ENCODE measurements around the gene CCDC137.
A peak's percentile ranks its signal among the peaks of the same experiment; 100 is the strongest.

Gene CCDC137

DNA sequence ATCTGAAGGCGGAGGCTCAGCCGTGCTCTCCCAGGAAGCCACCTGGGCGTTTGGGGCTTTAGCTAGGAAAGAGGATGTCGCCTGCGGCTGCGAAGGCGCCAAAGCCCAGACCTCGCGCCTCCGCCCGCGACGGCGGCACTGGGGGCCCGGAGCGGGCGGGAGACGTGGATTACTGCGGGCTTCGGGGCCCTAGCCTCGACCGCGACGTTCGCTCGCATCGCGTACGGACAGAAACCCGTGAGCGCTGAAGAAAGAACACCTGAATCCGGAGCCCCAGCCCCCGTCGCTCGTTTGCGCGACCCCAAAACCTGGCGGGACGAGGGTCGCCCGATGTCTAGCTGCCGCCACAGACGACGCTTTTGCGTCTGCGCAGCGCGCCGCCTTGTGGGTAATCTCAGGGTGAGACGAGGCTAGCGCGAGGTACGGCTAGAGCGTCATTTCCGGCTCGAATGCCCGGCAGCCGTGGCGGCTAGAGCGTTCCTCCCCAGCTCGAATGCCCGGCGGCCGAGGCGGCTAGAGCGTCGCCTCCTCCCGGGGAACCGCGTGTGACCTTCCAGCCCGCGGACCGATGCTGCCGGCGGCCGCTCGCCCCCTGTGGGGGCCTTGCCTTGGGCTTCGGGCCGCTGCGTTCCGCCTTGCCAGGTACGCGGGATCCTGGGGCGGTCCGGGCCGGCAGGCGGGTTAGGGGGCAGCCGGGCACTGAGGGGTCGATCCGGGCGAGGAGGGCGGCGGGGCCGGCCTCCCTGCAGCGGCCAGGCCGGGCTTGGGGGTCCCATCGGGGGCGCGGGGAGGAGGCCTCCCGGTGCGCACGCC is 36.6 kb downstream of the CCDC137 start, which contains the start of gene MRPL12:
TSS of gene MRPL12 (plus strand) at position 434 of the 813 bp plus-strand sequence. CDS start at position 569, 135 bp downstream.
- DNase-seq (ENCODE audit: low spot score), result peak; percentile 94

DNA sequence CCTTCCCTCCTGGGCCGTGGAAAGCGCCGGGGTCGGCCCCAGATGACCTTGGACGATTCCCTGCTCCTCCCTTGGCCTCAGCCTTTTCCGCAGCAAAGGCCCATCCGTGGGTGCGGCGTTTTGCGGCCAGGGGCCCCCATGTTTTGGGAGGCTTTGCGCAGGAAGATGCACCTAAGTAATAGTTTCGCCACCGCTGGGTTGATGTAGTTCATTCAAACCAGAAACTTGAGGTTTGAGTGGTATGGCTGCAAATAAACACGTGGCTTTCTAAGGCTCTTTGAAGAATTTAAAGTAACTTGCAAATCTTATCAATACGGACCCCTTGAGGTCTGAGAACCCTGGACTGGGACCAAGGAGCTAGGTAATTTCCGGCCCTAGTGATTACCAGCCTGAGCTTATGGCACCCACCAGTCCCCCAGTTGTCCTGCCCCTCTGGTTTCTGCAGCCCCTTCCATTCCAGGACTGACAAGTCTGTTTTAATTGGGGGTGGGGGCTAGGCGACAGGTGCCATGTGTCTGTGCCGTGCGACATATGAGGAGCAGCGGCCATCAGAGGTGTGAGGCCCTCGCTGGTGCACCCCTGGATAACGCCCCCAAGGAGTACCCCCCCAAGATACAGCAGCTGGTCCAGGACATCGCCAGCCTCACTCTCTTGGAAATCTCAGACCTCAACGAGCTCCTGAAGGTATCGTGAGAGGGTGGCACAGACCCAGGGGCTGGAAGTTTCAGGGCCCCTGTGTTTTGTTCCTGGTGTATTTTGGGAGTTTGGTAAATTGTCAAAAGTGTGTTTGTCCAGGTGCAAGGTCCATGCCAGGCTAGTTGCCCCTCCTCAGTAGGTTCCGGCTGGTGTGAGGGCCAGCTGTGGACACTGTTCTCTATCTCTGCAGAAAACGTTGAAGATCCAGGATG is 37.5 kb downstream of the CCDC137 start:
- DNase-seq (ENCODE audit: low spot score), result no peak

DNA sequence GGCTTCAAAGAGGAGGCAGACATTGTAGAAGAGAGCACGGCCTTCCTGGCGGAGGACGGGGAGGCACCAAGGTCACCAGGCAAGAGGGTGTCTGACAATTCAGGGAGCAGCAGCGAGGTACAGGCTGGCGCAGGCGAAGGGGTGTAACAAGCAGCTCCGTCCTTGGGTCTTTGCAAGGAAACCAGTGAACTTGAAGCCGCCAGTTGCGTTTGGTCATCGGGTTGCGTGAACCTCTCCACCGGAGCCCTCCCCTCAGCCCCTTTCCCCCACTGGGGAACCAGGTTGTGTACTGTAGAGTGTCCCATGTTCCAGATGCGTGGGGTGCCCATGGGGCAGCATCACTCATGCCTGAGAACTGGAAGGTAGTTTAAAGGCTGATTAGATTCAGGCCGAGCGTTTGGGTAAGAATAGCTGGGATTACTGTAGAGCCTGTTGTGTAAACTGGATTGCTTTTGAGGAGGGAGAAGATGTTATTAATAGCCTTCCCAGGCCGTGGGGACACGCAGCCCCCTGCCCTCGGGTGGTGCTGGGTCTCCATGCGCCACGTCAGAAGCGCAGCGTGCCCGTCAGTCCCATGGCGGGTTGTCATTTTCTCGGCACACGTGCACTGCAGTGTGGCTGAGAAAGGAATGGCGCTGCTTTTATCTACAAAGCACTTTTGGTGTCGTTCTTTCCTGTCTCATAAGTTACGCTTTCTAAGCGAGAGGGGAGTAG is 39.1 kb downstream of the CCDC137 start:
- no peak for DNase-seq (ENCODE audit: low spot score)

DNA sequence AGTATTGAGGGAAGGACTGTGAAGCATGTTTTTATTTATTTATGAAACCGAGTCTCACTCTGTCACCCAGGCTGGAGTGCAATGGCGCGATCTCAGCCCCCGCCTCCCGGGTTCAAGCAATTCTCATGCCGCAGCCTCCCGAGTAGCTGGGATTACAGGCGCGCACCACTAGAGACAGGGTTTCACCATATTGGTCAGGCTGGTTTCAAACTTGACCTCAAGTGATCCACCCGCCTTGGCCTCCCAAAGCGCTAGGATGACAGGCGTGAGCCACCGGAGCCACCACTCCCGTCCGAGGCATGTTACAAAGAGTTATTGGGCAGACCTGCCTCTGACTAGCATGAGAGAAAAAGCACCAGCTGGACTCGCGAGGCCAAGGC is 39.7 kb downstream of the CCDC137 start:
- DNase-seq (ENCODE audit: low spot score), result no peak

DNA sequence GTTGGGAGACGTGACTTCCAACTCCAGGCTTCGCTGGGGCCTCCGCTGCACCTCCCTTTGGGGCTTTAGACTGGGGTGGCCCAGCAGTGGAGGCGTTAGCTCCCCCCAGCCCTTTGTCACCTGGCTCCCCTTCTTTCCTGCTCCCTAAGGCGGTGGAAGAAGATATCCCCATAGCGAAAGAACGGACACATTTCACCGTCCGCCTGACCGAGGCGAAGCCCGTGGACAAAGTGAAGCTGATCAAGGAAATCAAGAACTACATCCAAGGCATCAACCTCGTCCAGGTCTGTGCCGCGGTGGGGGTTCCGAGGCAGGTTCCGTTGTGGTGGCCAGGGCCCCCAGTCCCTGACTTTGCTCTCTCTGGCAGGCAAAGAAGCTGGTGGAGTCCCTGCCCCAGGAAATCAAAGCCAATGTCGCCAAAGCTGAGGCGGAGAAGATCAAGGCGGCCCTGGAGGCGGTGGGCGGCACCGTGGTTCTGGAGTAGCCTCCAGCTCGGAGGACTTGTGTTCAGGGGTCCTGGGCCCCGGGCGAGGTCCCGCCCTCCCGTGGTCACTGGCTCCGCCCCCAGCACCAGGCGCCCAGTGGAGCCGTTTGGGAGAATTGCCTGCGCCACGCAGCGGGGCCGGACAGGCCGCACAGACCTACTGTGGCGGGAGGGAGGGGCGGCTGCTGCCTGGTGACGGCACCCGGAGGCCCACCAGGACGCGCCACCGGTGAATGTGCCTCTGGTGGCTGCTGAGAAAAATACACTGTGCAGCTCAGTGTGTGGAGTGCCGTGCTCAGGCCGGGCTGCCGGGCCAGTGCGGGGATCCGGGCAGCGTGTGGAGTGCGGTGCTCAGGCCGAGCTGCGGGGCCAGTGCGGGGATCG is 40.5 kb downstream of the CCDC137 start:
- no peak for DNase-seq (ENCODE audit: low spot score)

DNA sequence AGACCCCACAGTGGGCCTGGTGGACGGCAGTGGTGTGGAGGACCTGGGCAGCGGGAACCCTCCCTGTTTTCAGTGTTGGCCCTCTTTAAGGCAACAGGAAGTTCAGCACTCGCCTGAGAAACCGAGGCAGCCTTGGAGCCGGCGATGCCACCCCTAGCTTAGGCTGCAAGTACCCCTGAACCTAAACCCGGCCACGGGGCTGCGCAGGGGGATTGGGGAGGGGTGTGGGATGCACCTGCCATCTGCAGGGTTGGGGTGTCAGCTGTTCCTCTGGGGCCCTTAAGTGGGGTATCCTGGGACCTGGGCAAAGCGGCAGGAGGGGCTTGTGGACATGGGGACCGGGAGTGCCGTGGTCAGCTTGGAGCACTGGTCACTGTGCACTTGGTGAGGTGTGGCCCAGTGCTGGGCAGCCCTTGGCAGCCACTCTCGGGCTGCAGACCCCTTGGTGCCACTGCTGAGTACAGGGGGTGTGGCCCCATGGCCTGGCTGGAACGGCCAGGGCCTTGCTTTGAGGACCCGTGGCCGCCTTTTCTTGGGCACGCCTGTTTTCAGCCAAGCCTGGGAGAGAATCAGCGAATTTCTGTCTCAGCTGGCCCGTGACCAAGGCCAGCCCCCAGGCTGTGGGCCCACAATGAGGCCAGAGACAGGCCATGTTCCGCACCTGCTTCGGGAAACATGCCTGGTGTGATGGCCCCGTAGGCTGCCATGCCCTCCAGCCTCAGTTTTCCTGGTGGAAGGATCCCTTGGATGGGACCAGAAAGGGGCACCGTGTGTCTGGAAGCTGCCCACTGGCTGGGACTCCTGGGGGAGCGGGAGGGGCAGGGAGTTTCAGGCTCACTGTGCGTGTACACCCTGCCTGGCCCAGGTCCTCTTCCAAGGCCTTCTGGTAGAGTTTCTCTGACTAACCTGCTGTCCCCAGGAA is 41.4 kb downstream of the CCDC137 start:
- DNase-seq (ENCODE audit: low spot score), result no peak

DNA sequence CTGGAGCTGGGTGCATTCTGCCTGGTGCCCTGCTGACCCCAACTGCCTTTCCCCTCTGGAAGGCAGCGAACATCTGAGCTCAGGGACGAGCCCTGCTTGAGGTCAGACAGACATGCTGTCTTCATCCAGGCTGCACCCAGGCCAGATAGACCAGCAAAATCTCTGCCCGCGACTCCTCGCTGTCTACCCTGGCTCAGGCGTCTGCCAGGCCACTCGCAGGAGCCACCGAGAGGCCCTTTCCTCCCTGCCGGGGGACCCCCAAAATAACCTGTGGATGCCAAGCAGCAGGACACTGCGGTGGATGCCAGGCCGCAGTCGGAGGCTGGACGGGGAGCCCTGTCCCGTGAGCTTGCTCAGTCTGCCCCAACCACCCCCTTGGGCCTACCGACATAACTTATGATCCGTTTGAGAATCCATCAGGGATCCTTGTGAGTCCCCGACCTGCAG is 42.2 kb downstream of the CCDC137 start:
- no peak for DNase-seq (ENCODE audit: low spot score)

DNA sequence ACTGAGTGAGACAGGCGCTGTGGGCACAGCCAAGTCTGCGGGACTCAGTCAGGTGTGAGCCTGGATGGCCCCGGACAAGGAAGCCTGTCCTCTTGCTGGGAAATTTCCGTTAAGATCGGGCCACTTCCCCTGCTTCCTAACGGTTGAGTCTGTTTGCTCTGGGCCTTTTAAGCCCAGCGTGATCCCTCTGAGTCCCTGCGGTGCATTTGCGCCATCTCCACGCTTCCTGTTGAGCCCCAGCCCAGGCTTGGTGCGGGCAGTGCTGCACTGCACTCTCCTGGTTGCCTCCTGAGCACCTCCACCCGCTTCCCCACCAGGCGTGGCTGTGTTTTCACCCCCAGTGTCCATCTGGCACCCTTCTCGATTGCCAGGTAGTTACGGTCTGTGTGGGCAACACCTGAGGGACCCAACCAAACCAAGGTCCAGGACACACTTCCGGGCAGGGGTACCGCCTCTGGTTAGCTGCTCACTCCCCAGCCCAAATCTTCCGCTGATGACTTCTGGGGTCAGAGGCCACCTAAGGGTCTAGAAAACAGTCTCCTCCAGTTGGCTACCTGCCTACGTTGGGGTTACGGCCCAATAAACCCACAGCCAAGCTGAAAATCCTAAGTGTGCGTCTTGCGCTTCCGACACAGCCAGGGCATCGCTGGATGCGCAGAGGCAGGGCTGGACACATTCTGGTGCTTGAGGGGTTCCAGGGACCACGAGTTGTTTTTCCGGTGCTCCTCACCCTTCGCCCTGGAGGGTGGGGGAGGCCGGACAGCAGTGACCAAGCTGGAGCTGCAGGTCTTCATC is 44.2 kb downstream of the CCDC137 start:
- DNase-seq (ENCODE audit: low spot score), result no peak

DNA sequence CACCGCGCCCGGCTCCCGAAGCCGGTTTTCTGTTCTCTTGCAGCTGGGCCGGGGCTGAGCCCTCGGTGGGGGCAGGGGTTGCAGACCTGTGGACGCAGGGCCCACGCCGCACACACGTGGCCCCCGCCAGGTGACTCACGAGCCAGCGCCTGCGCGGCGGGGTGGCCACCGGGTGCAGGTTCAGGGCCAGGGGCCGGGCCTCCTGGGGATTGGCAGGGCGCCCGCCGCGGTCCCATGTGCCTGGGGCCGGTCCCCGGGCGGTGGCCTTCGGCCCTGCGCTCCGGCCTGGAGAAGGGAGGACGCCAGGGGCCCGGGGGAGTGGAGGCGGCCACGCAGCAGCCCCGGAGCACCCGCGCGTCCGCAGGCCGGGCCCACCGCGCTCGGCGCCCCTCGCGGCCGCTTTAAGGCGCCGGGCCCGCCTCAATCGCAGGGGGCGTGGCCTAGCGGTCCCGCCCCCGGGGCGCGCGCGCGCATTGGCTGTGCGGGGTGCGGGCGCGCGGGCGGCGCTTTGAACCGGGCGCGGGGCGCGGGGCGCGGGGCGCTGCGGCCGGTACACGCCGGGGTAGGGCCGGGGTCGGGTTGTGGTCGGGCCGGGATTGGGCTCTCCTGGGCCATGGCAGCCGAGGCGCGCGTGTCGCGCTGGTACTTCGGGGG is 45.4 kb downstream of the CCDC137 start, which contains the start of gene SLC25A10:
TSS of gene SLC25A10 (plus strand) at position 471 of the 654 bp plus-strand sequence. CDS start at position 614, 143 bp downstream.
- DNase-seq (ENCODE audit: low spot score), result peak; percentile 63

DNA sequence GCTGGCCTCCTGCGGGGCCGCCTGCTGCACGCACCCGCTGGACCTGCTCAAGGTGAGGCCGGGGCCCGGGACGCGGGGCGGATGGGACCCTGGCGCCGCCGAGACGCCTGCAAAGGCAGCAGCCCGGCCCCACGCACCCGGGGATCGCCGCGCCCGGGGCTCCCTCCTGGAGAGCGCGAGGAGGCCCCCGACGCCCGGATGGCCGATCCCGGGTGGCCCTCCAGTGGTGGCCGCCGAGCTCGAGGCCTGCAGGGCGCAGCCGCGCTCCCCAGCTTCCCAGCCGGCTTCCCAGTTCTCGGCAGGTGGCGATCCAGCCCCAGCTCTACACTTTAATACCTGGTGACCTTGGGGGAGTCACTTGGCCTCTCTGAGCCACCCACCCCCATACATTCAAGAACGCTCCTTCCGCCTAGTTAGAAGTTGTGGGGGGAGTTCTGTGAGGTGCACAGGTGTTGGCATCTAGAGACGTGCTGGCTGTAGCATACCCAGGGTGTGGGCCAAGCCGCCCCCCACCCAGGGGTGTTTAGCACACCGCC is 46.0 kb downstream of the CCDC137 start:
- no peak for DNase-seq (ENCODE audit: low spot score)

DNA sequence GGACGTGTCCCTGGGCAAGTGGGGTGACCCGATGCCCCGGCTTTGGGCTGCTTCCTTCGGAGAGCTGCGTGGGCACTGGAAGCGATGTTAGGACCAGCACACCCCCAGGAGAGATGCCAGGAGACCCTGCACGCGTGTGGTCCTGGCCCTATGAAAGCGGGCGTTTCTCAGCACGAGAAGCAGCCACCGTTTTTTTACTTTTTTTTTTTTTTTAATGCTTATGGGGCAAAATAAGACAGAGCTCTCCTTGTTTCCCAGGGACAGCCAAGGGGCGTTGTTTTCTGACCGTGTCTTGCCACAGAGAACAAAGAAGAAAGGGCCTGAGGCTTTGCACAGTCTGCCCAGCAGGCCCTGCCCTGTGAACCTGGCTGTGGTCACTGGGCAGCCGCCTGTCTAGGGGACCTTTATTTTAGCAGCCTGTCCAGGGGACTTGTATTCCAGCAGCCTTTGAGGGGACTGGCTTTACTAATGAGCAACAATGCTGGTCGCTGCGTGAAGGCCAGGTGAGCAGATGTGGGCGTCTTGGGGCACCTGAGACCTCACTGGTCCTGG is 46.5 kb downstream of the CCDC137 start:
- DNase-seq (ENCODE audit: low spot score), result no peak

DNA sequence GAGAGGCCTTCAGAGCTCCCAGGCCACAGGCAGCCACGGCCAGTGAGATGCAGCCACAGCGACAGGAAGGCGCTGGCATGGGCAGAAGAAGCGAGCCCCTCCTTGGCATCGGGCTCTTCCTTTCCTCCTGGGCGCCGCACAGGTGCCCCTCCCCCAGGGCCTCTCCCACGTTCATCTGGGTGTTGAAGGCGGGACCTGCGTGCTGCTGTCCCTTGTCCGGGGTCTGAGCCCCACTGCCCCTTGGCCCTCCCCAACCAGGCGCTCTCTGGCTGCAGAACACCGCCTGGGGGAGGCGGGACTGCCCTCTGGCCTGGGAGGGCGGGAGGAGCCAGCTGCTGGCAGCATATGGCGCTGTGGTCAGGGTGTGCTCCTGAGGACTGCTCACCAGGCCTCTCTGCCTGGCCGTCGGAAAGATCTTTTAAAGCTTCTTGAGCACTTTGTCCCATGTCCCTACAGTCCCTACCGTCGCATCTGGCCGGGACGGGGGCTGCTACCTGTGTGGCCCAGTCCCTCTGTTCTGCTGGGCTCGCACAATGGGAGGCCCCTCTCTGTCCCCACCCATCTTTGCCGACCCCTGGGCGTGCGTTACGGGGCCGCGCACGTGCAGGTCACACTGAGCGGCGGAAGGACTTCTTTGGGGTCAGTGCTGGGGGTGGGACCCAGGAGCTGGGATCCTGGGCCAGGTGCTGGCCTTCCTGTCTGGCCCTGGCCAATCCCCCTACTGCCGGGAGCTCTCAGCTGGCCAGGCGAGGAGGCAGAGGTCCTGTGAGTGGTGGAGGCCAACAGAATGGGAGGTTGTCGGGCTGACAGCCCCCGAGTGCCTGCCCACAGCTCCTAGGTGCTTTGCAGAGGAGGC is 47.2 kb downstream of the CCDC137 start:
- no peak for DNase-seq (ENCODE audit: low spot score)

DNA sequence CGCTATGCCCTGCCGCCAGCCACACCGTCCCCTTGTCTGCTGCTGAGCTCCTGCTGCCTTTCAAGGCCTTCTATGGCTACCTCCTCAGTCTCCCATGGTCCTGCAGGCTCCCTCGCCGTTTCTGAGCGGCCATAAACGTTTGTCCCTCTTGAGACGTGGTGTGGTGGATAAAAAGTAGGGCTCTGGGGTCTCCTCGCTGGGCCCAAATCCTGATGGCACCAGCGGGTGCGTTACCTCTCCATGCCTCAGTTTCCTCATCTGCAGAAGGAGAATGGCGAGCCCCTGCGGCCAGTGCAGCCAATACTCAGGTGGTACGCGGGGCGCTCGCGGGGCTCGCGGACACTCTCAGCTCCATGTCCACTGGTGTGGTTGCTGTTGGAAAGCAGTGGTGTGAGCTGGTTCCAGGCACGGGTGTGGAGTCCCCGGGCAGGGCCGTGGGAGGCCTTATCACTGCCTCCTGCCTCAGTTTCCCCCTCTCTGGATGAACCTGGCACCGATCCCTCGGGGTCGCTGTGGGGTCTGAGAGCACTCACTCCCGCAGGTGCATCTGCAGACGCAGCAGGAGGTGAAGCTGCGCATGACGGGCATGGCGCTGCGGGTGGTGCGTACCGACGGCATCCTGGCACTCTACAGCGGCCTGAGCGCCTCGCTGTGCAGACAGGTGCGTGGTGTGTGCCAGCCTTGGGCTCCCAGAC is 48.0 kb downstream of the CCDC137 start:
- DNase-seq (ENCODE audit: low spot score), result no peak

DNA sequence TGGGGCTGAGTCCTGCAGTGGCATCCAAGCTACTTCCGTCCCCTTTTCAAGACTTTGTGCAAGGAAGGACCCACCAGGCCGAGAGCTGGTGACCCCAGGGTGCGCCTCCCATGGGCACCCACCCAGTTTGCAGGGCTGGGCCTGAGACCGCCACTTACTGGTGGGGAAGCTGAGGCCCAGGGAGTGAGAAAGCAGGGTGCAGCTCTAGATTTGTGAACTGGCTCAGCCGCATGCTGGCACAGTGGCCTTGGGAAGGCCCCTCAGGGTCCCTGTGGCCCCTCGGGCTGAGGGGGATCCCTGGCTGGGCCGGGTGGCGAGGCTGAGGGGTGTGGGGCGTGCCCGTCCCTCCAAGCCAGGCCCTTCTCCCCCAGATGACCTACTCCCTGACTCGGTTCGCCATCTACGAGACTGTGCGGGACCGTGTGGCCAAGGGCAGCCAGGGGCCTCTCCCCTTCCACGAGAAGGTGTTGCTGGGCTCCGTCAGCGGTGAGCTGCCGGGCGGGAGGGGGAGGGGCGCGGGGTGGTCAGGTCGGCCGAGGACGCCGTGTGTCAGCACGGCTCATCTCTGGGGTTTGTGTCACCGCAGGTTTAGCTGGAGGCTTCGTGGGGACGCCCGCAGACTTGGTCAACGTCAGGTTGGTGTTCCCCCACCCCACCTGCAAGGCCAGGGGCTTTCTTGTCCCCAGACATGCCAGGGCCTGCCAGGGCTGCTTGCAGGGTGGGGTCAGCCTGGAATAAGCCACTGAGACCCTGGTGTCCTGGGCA is 48.8 kb downstream of the CCDC137 start:
- DNase-seq (ENCODE audit: low spot score), result no peak

DNA sequence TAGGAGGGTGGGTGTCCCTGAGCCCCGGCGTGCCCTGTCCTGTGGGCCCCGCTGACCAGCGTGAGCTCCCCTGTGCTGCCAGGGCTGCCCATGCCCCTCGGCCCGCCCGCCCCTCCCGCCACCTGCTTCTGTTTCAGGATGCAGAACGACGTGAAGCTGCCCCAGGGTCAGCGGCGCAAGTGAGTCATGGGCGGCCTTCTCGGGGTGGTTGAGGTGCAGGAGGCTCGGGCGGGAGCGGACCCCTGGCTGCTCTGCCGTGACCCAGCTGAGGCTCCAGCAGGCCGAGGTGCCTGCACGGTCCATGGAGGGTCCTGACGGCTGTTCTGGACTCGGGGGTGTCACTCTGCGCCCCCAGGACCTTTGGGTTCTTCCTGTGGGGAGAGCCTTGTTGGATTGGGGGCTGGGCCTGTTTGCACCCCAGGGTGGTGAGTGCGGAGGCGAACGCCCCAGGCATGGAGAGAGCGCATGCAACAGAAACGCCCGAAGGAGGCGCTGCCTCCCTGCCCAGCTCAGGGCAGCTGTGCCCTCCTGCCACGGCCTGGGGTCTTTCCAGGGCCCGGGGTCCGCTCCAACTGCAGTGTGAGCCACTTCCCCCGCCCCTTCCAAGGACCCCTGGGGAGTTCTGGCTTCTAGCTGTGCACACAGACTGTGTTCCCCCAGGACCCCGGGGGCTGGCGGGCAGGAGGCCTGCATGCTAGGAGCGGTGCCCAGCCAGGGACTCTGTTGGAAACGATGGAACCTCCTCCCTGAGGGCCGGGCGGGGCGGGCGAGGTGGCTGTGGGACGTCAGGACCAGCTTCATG is 49.5 kb downstream of the CCDC137 start:
- no peak for DNase-seq (ENCODE audit: low spot score)
